GM12878 (cell line): ENCODE results near the gene SMIM28. TPM values are rescaled to one million over a fixed set of nuclear protein-coding genes. Genes with fewer than 3 reads are reported as not detected.

Experiments
- ATAC-seq: fragments of 200-7000 bp; cut with Tn5 transposase; 3 replicates; pipeline ENCODE4 v1.9.1; 2020; ENCODE audit warnings: mild to moderate bottlenecking, moderate library complexity
- BruUV-seq: library from RNA; stranded (reverse); fragments of 400-500 nt; replicated peaks from 2 replicates; lab custom pipeline; 2021; lab: Mats Ljungman, UMichigan
- CTCF ChIA-PET: fragments of 300-600 bp; sonication (Branson Sonifier 250); formaldehyde crosslinking; extraction: SDS; loops from one replicate; lab custom pipeline; 2021; ENCODE audit warnings: inconsistent platforms; lab: Yijun Ruan, JAX
- POLR2A ChIA-PET: fragments of 350-600 bp; formaldehyde crosslinking; extraction: SDS; loops from one replicate; lab custom pipeline; 2021; ENCODE audit warnings: inconsistent platforms; lab: Charles Lee
- RAD21 ChIA-PET: fragments of 300-600 bp; sonication (Branson Sonifier 250); formaldehyde crosslinking; loops from one replicate; lab custom pipeline; 2023; ENCODE audit warnings: antibody characterized with exemption; ENCODE audit not compliant: unreplicated experiment; lab: Charles Lee
- SMC1A ChIA-PET: fragments of 300-600 bp; sonication (Branson Sonifier 250); formaldehyde crosslinking; loops from one replicate; lab custom pipeline; 2023; ENCODE audit not compliant: unreplicated experiment, uncharacterized antibody; lab: Charles Lee
- DNase-seq: peaks from one replicate; pipeline ENCODE4 v3.0.0-alpha.2; 2011; ENCODE audit warnings: low read depth, low spot score
- FAIRE-seq: peaks from 3 replicates; lab custom pipeline; 2011; peaks lifted over from hg19 to GRCh38; lab: Jason Lieb, UNC
- H2AFZ ChIP-seq: 2 replicates; pipeline ENCODE4 v1.6.0; 2011; ENCODE audit warnings: low read depth, low read length, control low read depth; ENCODE audit not compliant: control insufficient read depth
- H3K27ac ChIP-seq: 2 replicates; pipeline ENCODE4 v1.5.1; 2011; ENCODE audit warnings: control low read depth; ENCODE audit not compliant: control insufficient read depth, insufficient read depth
- H3K27me3 ChIP-seq, 2 experiments: replicated peaks in 1 of 2; 2 replicates each; pipeline versions ENCODE4 v1.6.0 to v1.6.1; 2011; ENCODE audit warnings: low read length in 1 of 2; ENCODE audit not compliant: control insufficient read depth in 2 of 2, insufficient read depth in 2 of 2
- H3K36me3 ChIP-seq, 2 experiments: 2 replicates each; pipeline ENCODE4 v1.5.1; 2011; ENCODE audit warnings: low read length in 1 of 2; ENCODE audit not compliant: control insufficient read depth in 2 of 2, insufficient read depth in 2 of 2
- H3K4me1 ChIP-seq: 2 replicates; pipeline ENCODE4 v1.6.1; 2011; ENCODE audit warnings: mild to moderate bottlenecking, low read length, moderate library complexity, mixed read lengths; ENCODE audit not compliant: control insufficient read depth, insufficient read depth
- H3K4me2 ChIP-seq: 2 replicates; pipeline ENCODE4 v1.6.0; 2011; ENCODE audit warnings: control low read depth; ENCODE audit not compliant: control insufficient read depth, insufficient read depth
- H3K4me3 ChIP-seq: fragments of 200-600 bp; sonication (generic); 2 replicates; pipeline ENCODE4 v1.5.1; 2016
- H3K79me2 ChIP-seq: 2 replicates; pipeline ENCODE4 v1.6.0; 2011; ENCODE audit warnings: low read length; ENCODE audit not compliant: control insufficient read depth, insufficient read depth
- H3K9ac ChIP-seq: 2 replicates; pipeline ENCODE4 v1.8.0; 2011; ENCODE audit warnings: low read length, control low read depth, mixed read lengths; ENCODE audit not compliant: control insufficient read depth, insufficient read depth
- H3K9me3 ChIP-seq: replicated peaks from 3 replicates; pipeline ENCODE4 v1.5.1; 2011; ENCODE audit warnings: mild to moderate bottlenecking, low read length; ENCODE audit not compliant: control insufficient read depth, insufficient read depth
- H4K20me1 ChIP-seq: 2 replicates; pipeline ENCODE4 v1.6.0; 2011; ENCODE audit not compliant: control insufficient read depth, insufficient read depth
- ASH2L ChIP-seq: fragments of 300-600, 200-600 bp; sonication (generic); IDR thresholded peaks from 2 replicates; pipeline ENCODE4 v1.6.1; 2017; ENCODE audit warnings: low read depth, mild to moderate bottlenecking, borderline replicate concordance
- BCL11A ChIP-seq: IDR thresholded peaks from 2 replicates; pipeline ENCODE4 v1.6.1; 2011; ENCODE audit warnings: low read depth, low read length
- CEBPB ChIP-seq, 2 experiments: fragments of 150-350 bp in 1 of 2; IDR thresholded peaks; 2 replicates each; pipeline ENCODE4 v1.6.1; 2012 to 2014; ENCODE audit warnings: low read depth in 2 of 2, low read length in 2 of 2, borderline replicate concordance in 1 of 2, inconsistent platforms in 1 of 2
- ESRRA ChIP-seq: IDR thresholded peaks from 2 replicates; pipeline ENCODE4 v1.6.1; 2012; ENCODE audit warnings: mild to moderate bottlenecking, low read length, improper control_type of control experiment
- IKZF1 ChIP-seq: fragments of 450-650 bp; conservative IDR thresholded peaks from 2 replicates; pipeline ENCODE4 v1.6.1; 2017; ENCODE audit warnings: antibody characterized with exemption, mild to moderate bottlenecking
- IRF4 ChIP-seq: IDR thresholded peaks from 2 replicates; pipeline ENCODE4 v1.6.1; 2011; ENCODE audit warnings: low read depth, low read length
- MXI1 ChIP-seq: fragments of 150-350 bp; IDR thresholded peaks from 2 replicates; pipeline ENCODE4 v1.6.1; 2011; ENCODE audit warnings: low read depth, mild to moderate bottlenecking, inconsistent platforms, low read length, improper control_type of control experiment
- NBN ChIP-seq: fragments of 450-650 bp; IDR thresholded peaks from 2 replicates; pipeline ENCODE4 v1.6.1; 2016
- NFYA ChIP-seq: IDR thresholded peaks from 2 replicates; pipeline ENCODE4 v1.6.1; 2011; ENCODE audit warnings: low read depth, mild to moderate bottlenecking, low read length, improper control_type of control experiment, borderline replicate concordance
- NR2F1 ChIP-seq: fragments of 450-650 bp; conservative IDR thresholded peaks from 2 replicates; pipeline ENCODE4 v1.6.1; 2017; ENCODE audit warnings: mild to moderate bottlenecking
- PAX8 ChIP-seq: fragments of 450-650 bp; IDR thresholded peaks from 2 replicates; pipeline ENCODE4 v1.6.1; 2017; ENCODE audit warnings: mild to moderate bottlenecking, moderate library complexity
- SMAD5 ChIP-seq: IDR thresholded peaks from 2 replicates; pipeline ENCODE4 v1.6.1; 2016; ENCODE audit warnings: antibody characterized with exemption, low read depth
- SP1 ChIP-seq: IDR thresholded peaks from one replicate; pipeline ENCODE4 v1.6.1; 2011; ENCODE audit warnings: low read depth, low read length
- SREBF2 ChIP-seq: IDR thresholded peaks from 2 replicates; pipeline ENCODE4 v1.6.1; 2012; ENCODE audit warnings: mild to moderate bottlenecking, low read length
- ZNF207 ChIP-seq: fragments of 450-650 bp; IDR thresholded peaks from 2 replicates; pipeline ENCODE4 v1.6.1; 2014; ENCODE audit warnings: antibody characterized with exemption, mild to moderate bottlenecking, borderline replicate concordance
- ZNF384 ChIP-seq: IDR thresholded peaks from 2 replicates; pipeline ENCODE4 v1.6.1; 2012; ENCODE audit warnings: low read depth, mild to moderate bottlenecking, low read length, improper control_type of control experiment, borderline replicate concordance
- WGBS: methylation state at CpG from one replicate; pipeline ENCODE4 v1.1.6; 2016; ENCODE audit warnings: low lambda C conversion rate; ENCODE audit not compliant: insufficient replicate concordance, insufficient coverage; ENCODE audit errors: missing lambda C conversion rate; 5-methylcytosine and 5-hydroxymethylcytosine counted together
- in situ Hi-C: fragments of 300-500 bp; cut with MboI; formaldehyde crosslinking; loops from 9 replicates; pipeline ENCODE4 v1.14.3; 2018; ENCODE audit warnings: mixed read lengths
- intact Hi-C: fragments of 100-400 bp; cut with micrococcal nuclease; formaldehyde crosslinking; loops from one replicate; pipeline ENCODE4 v1.14.2; 2022; ENCODE audit not compliant: unreplicated experiment
- polyA plus RNA-seq, 11 experiments: library from polyadenylated mRNA; depleted of rRNA in 4 of 11; unstranded in 6 of 11; stranded (reverse) in 5 of 11; fragments of >200 nt; fragmentation: Nextera tagmentation in 4 of 11; fragmentation: Illumina TruSeq in 1 of 11; extraction: Ambion mirVana in 4 of 11; extraction: Trizol in 1 of 11; gene quantifications; 1 replicate in 1 of 11; 2 replicates in 10 of 11; pipeline versions ENCODE4 v1.2.1 to v1.2.3, GENCODE V29; 2011 to 2016; ENCODE audit warnings: inconsistent platforms in 2 of 11, missing spikeins in 2 of 11, low read depth in 1 of 11
- total RNA-seq, 4 experiments: library from RNA; depleted of rRNA in 3 of 4; stranded (reverse); fragments of >200 nt in 3 of 4; fragmentation: Illumina TruSeq in 1 of 4; extraction: Trizol in 1 of 4; gene quantifications; 2 replicates each; pipeline versions ENCODE4 v1.2.1 to v1.2.3, GENCODE V29; 2013 to 2021
- TF ChIP-seq, protein P1 (sequence below): fragments of 450-650 bp; conservative IDR thresholded peaks from 2 replicates; pipeline ENCODE4 v1.6.1; 2017; ENCODE audit warnings: mild to moderate bottlenecking, moderate library complexity
- TF ChIP-seq, protein P2 (sequence below): fragments of 450-650 bp; IDR thresholded peaks from 2 replicates; pipeline ENCODE4 v1.6.1; 2014; ENCODE audit warnings: mild to moderate bottlenecking
- TF ChIP-seq, protein P3 (sequence below): IDR thresholded peaks from 2 replicates; pipeline ENCODE4 v1.6.1; 2011; ENCODE audit warnings: low read depth, mild to moderate bottlenecking, low read length, moderate library complexity, borderline replicate concordance; ENCODE audit errors: extremely low read depth
- TF ChIP-seq, protein P4 (sequence below): IDR thresholded peaks from 2 replicates; pipeline ENCODE4 v1.6.1; 2011; ENCODE audit warnings: borderline replicate concordance, low read depth, mild to moderate bottlenecking, moderate library complexity, mixed read lengths, low read length; ENCODE audit not compliant: insufficient read depth; ENCODE audit errors: extremely low read length

The SMIM28 gene
- total and polyA plus RNA-seq, 10 of the 15 experiments (the other 5 are each of a cell fraction or from before 2014, with no cell fraction given): not detected

DNA sequence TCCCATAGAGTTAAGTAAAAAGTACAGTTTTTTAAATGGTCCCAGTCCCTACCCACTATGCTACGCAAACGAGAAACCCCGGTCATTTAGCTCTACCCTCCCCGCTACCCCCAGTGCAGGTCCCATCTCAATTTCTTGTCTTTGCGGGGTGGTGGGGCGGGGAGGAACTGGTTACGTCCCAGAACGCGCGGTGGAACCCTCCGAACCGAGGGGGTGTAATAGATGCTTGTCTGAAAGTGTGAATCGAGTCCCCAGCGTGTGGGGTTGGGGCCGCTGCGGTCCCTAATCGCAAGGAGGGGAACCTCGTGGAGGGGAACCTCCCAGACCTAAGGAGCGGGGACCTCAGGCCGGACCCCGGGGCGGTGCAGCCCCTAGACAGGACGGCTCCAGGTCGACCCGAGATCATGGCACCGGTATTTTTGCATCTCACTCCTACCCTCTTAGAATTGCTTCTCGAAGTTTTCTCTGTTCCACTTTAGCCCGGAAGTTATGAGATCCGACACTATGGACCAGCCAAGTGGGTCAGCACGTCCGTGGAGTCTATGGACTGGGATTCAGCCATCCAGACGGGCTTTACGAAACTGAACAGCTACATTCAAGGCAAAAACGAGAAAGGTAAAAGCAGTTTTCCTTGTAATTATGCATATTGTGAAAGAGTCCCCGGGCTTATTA lies 27.1 kb downstream of the SMIM28 start:
- DNase-seq (no peak), ATAC-seq (peak; percentile 27), FAIRE-seq (no peak)
- ChIA-PET POLR2A (interaction anchor here (0.6 to 1.0 kb wide), 4 partner anchors 44 to 611 kb away, joined by 3 to 8 read pairs (median 3); no protein-coding TSS in a partner anchor), RAD21 (interaction anchor here (0.8 to 4.4 kb wide), 11 partner anchors 26 to 368 kb away, joined by 3 to 26 read pairs (median 3); partner anchors contain the start of genes CCDC28A and NHSL1), SMC1A (interaction anchor here (0.5 to 4.4 kb wide), 8 partner anchors 16 to 289 kb away, joined by 3 to 34 read pairs (median 4); no protein-coding TSS in a partner anchor), CTCF (interaction anchor here (0.6 to 4.2 kb wide), 14 partner anchors 23 to 403 kb away, joined by 3 to 32 read pairs (median 4); no protein-coding TSS in a partner anchor)
- H3K79me2 ChIP-seq: no peaks in the 10 kb centered on the region
- 8% methylated on average over 35 of the region's 35 CpGs for WGBS
- peak overlapping the region; percentile 55; the same call in 1 of the 2 replicates for H3K27ac ChIP-seq
- no peaks in the 10 kb centered on the region for H4K20me1 ChIP-seq
- H3K9me3 ChIP-seq: no peaks in the 10 kb centered on the region
- TSS peak; percentile 65 for BruUV-seq
- peaks cover 1 to 3% of the 10 kb centered on the region in 2 experiments; a peak in 2 of 4 replicates for H3K36me3 ChIP-seq
- H3K27me3 ChIP-seq: no peaks in the 10 kb centered on the region
- H3K9ac ChIP-seq: peak overlapping the region; percentile 69
- H3K4me1 ChIP-seq: peaks cover 3% of the 10 kb centered on the region; the same call in 1 of the 2 replicates
- in situ Hi-C loops: no loop called here
- H3K4me2 ChIP-seq: peak overlapping the region; percentile 97
- peak overlapping the region; percentile 87 for H3K4me3 ChIP-seq
- peak overlapping the region; percentile 96 for H2AFZ ChIP-seq
- intact Hi-C loops: loop anchor here (1.0 to 5.0 kb wide), 2 partner anchors 118 to 289 kb away; no protein-coding TSS in a partner anchor
- TF ChIP-seq CEBPB (IDR thresholded peaks at IDR 0.05; ENCODE audit: borderline replicate concordance in 1 of 2, low read depth in 2 of 2, low read length in 2 of 2) (no peak), NBN (no peak), SP1 (no peak), PAX8 (no peak), ZNF384 (no peak), SMAD5 (no peak), BCL11A (no peak), ESRRA (no peak), SREBF2 (no peak), NFYA (no peak), MXI1 (no peak), NR2F1 (no peak), ZNF207 (no peak), ASH2L (no peak), IKZF1 (no peak), IRF4 (no peak)
- TF ChIP-seq, protein P1, sequence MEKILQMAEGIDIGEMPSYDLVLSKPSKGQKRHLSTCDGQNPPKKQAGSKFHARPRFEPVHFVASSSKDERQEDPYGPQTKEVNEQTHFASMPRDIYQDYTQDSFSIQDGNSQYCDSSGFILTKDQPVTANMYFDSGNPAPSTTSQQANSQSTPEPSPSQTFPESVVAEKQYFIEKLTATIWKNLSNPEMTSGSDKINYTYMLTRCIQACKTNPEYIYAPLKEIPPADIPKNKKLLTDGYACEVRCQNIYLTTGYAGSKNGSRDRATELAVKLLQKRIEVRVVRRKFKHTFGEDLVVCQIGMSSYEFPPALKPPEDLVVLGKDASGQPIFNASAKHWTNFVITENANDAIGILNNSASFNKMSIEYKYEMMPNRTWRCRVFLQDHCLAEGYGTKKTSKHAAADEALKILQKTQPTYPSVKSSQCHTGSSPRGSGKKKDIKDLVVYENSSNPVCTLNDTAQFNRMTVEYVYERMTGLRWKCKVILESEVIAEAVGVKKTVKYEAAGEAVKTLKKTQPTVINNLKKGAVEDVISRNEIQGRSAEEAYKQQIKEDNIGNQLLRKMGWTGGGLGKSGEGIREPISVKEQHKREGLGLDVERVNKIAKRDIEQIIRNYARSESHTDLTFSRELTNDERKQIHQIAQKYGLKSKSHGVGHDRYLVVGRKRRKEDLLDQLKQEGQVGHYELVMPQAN: no peak
- TF ChIP-seq, protein P2, sequence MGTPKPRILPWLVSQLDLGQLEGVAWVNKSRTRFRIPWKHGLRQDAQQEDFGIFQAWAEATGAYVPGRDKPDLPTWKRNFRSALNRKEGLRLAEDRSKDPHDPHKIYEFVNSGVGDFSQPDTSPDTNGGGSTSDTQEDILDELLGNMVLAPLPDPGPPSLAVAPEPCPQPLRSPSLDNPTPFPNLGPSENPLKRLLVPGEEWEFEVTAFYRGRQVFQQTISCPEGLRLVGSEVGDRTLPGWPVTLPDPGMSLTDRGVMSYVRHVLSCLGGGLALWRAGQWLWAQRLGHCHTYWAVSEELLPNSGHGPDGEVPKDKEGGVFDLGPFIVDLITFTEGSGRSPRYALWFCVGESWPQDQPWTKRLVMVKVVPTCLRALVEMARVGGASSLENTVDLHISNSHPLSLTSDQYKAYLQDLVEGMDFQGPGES: no peak
- TF ChIP-seq, protein P3, sequence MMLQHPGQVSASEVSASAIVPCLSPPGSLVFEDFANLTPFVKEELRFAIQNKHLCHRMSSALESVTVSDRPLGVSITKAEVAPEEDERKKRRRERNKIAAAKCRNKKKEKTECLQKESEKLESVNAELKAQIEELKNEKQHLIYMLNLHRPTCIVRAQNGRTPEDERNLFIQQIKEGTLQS: no peak
- TF ChIP-seq, protein P4, sequence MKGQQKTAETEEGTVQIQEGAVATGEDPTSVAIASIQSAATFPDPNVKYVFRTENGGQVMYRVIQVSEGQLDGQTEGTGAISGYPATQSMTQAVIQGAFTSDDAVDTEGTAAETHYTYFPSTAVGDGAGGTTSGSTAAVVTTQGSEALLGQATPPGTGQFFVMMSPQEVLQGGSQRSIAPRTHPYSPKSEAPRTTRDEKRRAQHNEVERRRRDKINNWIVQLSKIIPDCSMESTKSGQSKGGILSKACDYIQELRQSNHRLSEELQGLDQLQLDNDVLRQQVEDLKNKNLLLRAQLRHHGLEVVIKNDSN: no peak
